NCI-H748 (cell line): Measurements from ENCODE around the gene FAM89B.
"Not testable (repeated sequence)": the region's sequence is repeated elsewhere in the genome, so short reads cannot be mapped to it uniquely, and the experiment has no call there.

Experiments used
- DNase-seq: peaks from one replicate; lab custom pipeline; 2025; ENCODE audit not compliant: unreplicated experiment; lab: John Stamatoyannopoulos, UW

FAM89B gene

GRCh38 chr11:65556470-65557279, 15.7 kb upstream of the FAM89B start:
- DNase-seq = no peak

- peak; percentile 47 for DNase-seq
Observed at GRCh38 chr11:65557280-65558001, 14.9 kb upstream of the FAM89B start.

GRCh38 chr11:65558002-65558929, 14.1 kb upstream of the FAM89B start, which contains the start of gene LTBP3:
Gene LTBP3, minus strand, starts transcription at chr11:65558359. Its CDS starts 400 bp downstream, at chr11:65557959.
- DNase-seq = peak; percentile 67

- no peak for DNase-seq
Observed at GRCh38 chr11:65558930-65559509, 13.3 kb upstream of the FAM89B start.

- DNase-seq = no peak
Observed at GRCh38 chr11:65559535-65559934, 12.8 kb upstream of the FAM89B start.

GRCh38 chr11:65559951-65560537, 12.3 kb upstream of the FAM89B start:
- DNase-seq = peak; percentile 51

- peak; percentile 30 for DNase-seq
Observed at GRCh38 chr11:65560555-65561418, 11.6 kb upstream of the FAM89B start.

GRCh38 chr11:65562020-65562419, 10.3 kb upstream of the FAM89B start:
- no peak for DNase-seq

GRCh38 chr11:65562788-65563187, 9.6 kb upstream of the FAM89B start:
- DNase-seq = no peak

GRCh38 chr11:65563601-65564000, 8.7 kb upstream of the FAM89B start:
- DNase-seq = no peak

GRCh38 chr11:65564879-65565559, 7.3 kb upstream of the FAM89B start:
- not testable (repeated sequence) for DNase-seq

GRCh38 chr11:65565624-65566453, 6.5 kb upstream of the FAM89B start:
- DNase-seq = no peak

GRCh38 chr11:65569164-65569972, 3.0 kb upstream of the FAM89B start:
- no peak for DNase-seq

GRCh38 chr11:65569973-65570918, 2.1 kb upstream of the FAM89B start, which contains the start of gene ZNRD2:
Gene ZNRD2, plus strand, starts transcription at chr11:65570477. Its CDS starts 15 bp downstream, at chr11:65570492.
- DNase-seq = peak; percentile 99

- no peak for DNase-seq
Observed at GRCh38 chr11:65571420-65571819, 918 bp upstream of the FAM89B start.

GRCh38 chr11:65571940-65572339, 398 bp upstream of the FAM89B start:
- peak; percentile 74 for DNase-seq
